Forelimb muscle (tissue), 1 donor: ENCODE data around the gene MCCC1. TPM values are rescaled to one million over a fixed set of nuclear protein-coding genes. Genes with fewer than 3 reads are reported as not detected.

Experiments used
- DNase-seq: peaks from one replicate; pipeline ENCODE4 v3.0.0-alpha.2; 2013; ENCODE audit warnings: low read depth
- polyA plus RNA-seq: library from polyadenylated mRNA; unstranded; fragments of 120-200 nt; gene quantifications from one replicate; pipeline ENCODE4 v1.2.1, GENCODE V29; 2013; ENCODE audit not compliant: insufficient read length

MCCC1 gene
- polyA plus RNA-seq, 1 donor = 14.9 TPM

DNA sequence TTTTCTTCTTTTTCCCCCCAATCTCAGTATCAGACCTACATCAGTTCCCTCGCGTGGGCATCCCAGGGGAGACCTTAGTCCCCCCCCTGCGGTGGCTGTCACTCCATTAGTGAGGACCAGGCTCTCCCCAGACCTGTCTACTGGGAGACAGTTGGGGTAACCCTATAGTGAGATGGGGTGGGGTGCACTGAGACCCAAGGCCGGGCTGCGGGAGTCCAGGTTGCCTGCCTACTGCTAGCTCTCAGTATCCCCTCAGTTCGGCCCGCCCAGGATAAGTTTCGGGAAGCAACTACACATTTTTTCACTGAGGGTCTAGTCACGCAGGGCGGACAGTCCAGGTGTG lies 118.3 kb downstream of the MCCC1 start:
- no peak for DNase-seq

DNA sequence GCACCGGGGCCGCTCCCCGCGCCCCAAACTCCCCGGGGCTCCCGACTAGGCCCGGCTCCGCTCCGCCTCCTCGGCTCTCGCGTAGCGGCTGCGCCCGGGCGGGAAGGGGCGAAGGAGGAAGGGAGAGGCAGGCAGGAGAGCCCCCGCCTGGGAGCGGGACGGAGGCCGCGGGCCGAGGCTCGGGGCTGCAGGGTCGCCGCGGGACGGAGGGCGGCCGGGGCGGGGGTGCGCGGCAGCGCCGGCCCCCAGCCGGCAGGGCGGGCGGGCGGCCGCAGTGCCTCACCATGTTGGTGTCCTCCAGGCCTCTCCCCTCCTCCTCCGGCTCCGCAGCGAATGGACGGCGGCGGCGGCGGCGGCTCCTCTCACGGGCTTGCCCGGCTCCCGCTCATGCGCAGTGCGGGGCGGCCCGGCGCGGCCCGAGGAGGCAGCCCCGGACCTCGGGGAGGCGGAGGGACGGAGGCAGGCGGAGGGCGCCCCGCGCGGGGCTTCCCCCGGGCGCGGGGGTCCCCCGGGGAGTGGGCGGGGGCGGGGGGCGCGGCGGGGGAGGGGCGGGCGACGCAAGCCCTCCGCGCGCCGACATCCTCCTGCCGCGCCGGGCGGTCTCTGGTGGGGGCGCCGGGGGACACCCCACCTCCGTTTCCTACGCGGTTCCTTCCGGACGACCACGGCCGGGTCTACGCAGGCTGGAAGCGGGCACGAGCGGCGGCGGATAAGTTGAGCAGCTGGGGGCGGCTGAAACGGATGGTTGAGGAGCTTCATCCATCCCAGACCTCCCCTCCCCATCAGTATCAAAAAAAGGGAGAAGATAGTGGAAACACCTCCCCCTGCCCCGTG lies 118.9 kb downstream of the MCCC1 start, which contains the start of gene DCUN1D1:
Gene DCUN1D1 (minus strand): TSS at position 335 of the 834 bp plus-strand sequence. CDS start 49 bp downstream, at position 286.
- peak; percentile 36 for DNase-seq

DNA sequence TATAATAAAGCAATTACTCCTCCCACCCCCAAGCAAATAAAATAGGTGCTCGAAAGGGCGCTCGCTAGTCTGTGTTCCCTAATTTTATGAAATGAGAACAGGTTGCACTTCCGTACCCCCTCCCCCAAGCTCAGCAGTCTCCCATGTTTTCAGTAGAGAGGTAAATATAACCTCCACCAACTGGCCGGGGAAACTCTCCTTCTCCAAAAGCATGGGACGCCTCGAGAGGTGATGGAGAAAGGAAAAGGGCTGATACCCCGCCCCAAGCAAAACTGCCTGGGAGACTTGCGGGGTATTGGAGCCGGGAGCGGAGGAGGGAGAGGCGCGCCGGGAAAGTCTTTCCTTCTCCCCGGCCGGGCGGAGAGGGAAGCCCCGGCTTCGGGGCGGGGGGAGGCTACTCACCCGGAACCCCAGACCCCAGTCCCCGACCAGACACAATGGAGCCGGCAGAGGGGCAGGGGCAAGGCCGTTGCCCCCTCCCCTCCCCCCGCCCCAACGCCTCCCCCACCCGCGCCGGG lies 119.6 kb downstream of the MCCC1 start:
- DNase-seq = no peak

DNA sequence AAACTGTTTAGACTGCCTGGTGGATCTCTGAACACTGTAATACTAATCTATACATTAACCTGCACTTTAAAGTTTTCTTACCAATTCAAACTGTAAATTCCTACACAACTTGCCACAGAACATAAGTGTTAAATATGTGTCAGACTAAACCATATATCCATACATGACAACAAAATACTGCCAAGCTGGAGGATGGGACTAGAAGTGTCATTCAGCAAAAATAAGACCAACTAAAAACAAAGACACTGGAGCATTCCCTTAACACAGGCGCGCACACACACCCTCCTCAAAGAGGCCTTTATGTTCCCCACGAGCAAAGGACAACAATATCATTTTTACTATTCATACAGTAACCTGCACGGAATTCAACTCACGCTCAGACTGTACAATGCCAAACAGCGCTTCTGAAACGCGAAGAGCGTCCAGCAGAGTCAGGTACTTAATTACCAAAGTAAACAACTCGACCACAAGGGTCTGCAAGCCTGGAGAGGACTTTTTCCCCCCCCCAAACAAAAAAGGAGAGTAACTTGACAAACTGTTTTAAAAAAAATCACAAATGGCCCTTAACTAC lies 120.1 kb downstream of the MCCC1 start:
- DNase-seq = no peak

DNA sequence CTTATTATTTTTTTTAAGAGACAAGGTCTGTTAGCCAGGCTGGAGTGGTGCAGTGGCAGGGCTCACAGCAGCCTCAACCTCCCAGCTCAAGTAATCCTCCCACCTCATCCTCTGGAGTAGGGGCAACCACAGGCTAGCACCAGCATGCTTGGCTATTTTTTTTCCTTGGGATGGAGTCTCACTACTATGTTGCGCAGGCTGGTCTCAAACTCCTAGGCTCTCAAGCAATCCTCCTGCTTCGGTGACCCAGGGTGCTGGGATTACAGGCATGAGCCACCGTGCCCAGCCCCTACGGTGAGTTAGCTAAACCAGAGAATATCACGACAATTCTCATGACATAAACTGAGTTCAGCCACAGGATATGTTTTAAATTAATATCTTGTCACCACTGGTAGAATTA lies 120.9 kb downstream of the MCCC1 start:
- DNase-seq = no peak

DNA sequence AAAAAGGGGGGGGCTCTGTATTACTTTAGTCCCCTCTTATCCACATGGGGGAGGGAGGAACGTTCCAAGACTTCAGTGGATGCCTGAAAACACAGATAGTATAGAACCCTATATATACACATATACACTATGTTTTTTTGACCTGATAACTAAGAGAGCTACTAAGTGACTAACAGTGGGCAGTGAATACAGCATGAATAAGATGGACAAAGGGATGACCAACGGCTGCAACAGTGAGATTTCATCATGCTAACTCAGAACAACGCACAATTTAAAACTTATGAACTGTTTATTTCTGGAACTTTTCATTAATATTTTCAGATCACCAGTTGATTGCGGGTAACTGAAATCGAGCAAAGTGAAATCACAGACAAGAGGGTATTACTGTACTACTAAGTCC lies 126.2 kb downstream of the MCCC1 start:
- DNase-seq = no peak

DNA sequence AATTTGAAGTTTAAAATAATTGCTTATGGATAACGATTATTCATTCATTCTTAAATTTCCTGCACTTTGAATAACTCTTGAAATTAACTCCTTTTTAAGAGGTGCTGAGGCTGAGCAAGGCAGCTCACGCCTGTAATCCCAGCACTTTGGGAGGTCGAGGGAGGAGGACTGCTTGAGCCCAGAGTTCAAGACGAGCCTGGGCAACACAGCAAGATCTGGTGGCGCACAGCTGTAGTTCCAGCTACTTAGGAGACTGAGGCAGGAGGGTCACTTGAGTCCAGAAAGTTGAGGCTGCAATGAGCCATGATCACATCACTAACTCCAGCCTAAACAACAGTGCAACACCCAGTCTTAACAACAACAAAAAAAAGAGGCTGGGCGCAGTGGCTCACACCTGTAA lies 126.9 kb downstream of the MCCC1 start:
- DNase-seq = no peak

DNA sequence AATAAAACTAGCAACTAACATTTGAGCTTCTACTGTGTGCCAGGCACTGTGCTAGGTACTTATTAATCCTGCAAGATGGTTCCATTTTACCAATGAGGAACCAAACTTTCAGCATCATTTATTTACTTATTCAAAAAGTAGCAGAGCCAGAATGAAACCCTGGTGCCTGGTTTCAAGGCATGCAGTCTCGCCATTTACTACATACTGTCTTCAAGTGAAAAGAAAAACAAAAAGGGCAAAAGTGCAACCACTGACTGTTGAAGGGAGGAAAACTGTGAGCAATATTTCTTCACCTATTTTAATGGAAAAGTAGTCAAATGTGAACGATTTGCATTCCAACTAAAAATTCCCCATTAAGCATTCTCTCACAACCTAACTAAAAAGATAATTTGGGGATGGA lies 127.7 kb downstream of the MCCC1 start:
- no peak for DNase-seq

DNA sequence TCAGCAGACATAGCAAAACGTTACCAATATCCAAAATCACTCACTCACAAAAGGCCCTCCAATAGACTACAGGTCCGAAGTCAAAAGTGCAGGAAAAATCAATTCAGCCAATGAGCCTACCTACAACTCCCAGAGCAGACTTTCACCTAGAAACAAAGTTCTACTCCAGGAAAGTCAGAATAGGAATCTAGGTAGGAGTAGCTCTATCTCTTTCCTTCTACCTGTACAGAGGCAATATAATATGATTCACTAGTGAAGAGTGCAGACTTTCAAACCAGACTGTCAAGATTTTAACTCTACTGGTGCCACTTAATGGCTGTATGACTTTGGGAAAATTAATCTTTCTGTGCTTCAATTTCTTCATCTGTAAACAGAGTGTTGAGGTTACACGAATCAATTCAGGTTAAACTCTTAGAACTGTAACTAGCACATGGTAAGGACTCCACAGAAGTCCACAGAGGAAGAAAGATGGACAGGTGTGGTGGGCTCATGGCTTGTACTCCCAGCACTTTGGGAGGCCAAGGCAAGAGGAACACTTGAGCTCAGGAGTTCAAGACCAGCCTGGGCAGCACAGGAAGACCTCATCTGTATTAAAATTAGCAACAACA lies 128.4 kb downstream of the MCCC1 start:
- DNase-seq = no peak

DNA sequence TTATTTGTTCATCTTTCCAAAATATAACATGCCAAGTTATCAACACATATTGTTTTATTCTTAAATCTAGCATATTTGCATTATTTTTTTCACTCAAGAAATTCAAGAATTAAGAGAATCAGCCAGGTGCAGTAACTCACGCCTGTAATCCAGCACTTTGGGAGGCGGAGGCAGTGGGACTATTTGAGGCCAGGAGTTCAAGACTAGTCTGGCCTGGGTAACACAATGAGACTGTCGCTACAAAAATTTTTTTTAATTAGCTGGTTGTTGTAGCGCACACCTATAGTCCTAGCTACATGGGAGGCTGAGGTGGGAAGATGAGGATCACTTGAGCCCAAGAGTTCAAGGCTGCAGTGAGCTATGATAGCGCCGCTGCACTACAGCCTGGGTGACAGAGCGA lies 129.4 kb downstream of the MCCC1 start:
- DNase-seq = no peak

DNA sequence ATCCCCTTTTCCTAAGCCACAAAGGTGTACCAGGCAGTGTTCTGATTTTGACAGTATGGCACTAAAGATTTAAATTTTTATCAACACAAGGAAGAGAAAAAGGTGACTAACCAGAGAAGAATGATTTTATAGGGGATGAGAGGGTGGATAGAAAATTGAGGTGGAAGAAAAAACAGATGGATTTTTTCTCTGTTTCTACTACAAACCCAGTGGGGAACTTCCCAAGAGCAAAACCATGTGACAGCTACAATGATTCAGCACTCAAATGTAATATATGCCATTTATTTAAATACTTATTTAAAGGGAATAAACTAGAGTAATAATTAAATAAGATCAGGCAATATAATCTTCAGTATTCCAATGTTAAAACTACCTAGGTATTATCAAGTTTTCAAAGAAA lies 130.0 kb downstream of the MCCC1 start:
- DNase-seq = no peak

DNA sequence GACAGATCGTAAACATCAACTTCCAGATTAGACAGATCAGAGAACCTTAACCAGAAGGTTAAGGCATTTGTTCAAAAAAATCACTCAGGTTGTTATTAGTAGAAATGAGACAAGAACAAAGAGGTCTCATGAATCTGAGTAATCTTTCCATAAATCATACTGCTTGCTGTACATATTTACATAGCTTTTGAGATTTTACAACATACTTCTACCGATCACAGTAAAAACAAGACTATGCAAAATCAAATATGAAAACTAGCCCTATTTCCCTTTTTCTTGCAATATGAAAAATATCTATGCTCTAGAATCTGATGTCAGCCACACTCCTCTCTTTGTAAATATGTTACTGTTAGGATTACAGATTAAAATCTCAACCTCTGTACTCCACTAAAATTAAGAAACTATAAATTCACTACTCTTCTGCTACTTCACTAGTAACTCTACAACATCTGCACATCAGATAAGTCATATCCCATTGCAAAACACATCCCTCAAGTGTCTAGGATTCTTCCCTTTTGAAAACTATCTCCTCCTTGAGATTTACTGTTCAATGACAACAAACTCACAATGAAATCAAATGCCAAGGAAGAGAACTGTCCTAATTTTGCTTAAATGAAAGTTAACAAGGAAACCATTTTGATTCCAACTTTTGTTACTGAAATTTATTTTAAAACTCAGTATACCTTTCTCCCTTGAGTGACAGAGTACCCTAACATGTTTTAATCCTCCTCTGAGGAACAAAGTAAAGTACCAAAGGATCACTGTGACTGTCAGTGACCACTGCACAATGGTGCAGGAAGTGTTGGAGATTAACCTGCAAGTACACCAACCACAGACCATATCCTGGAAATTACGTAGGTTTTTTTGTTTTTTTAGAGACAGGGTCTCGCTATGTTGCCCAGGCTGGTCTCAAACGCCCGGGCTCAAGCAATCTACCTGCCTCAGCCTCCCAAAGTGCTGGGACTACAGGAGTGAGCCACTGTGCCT lies 131.8 kb downstream of the MCCC1 start:
- DNase-seq = no peak

DNA sequence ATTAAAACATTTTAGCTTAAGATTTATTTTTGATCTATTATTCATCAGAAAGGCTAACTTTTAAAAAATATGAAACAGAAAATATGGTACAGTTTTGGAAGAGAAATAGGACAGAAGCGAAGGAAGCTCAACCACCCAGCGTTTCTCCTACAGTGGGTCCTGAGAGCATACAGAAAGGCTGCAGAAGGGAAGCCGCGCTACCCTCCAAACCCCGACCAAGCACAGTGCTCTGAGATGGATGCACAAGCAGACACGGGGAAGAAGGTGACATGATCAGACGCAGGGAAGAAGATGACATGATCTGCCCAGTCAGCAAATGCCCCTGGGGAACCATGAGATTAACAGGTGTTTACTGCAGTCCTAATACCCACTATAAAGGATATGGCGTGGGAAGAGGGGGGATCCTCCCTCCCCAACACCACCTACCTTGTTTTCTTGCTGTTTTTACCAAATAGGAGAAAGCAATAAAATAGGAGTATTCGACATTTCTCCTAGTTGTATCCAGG lies 133.4 kb downstream of the MCCC1 start:
- no peak for DNase-seq

Other genes starting within 250 kb of the MCCC1 start
- gene DCUN1D1, start 119.0 kb downstream of the MCCC1 start, polyA plus RNA-seq = 32.3 TPM
- gene LAMP3, start 63.2 kb upstream of the MCCC1 start, polyA plus RNA-seq = 0.13 TPM
- 9.2 TPM for gene B3GNT5, start 153.8 kb upstream of the MCCC1 start, polyA plus RNA-seq